HepG2 (cell line): ENCODE results near the gene RNASE8. TPM values are rescaled to one million over a fixed set of nuclear protein-coding genes. Genes with fewer than 3 reads are reported as not detected.

Experiments
- CHD2 ChIP-seq: IDR thresholded peaks from 2 replicates; pipeline ENCODE4 v1.6.1; 2011; ENCODE audit warnings: low read depth, low read length, improper control_type of control experiment
- CHD4 ChIP-seq: fragments of 200-600 bp; sonication (generic); IDR thresholded peaks from 2 replicates; pipeline ENCODE4 v1.7.0; 2017; ENCODE audit warnings: mild to moderate bottlenecking, low read length, borderline replicate concordance
- CREB3 ChIP-seq: sonication (generic); formaldehyde crosslinking; IDR thresholded peaks from 2 replicates; pipeline ENCODE4 v1.5.0; 2020; ENCODE audit warnings: missing genetic modification reagents
- FOXP1 ChIP-seq, 2 experiments: fragments of 450-650 bp in 1 of 2; IDR thresholded peaks; 2 replicates each; pipeline ENCODE4 v1.6.1; 2017 to 2018; ENCODE audit warnings: antibody characterized with exemption in 1 of 2
- ISL2 ChIP-seq: sonication (generic); formaldehyde crosslinking; IDR thresholded peaks from 2 replicates; pipeline ENCODE4 v1.5.0; 2020; ENCODE audit warnings: missing genetic modification reagents
- JUND ChIP-seq: sonication (generic); formaldehyde crosslinking; IDR thresholded peaks from 2 replicates; pipeline ENCODE4 v1.8.0; 2022; ENCODE audit warnings: mild to moderate bottlenecking, missing genetic modification reagents
- MTA3 ChIP-seq: sonication (generic); formaldehyde crosslinking; IDR thresholded peaks from 2 replicates; pipeline ENCODE4 v1.4.0; 2020; ENCODE audit warnings: missing genetic modification reagents
- MTF2 ChIP-seq: sonication (generic); formaldehyde crosslinking; IDR thresholded peaks from 2 replicates; pipeline ENCODE4 v1.5.0; 2020; ENCODE audit warnings: missing genetic modification reagents, borderline replicate concordance
- MYPOP ChIP-seq: sonication (generic); formaldehyde crosslinking; IDR thresholded peaks from 2 replicates; pipeline ENCODE4 v1.8.1; 2023; ENCODE audit warnings: mild to moderate bottlenecking, moderate library complexity, missing genetic modification reagents
- PCBP1 ChIP-seq: fragments of 200-400 bp; formaldehyde crosslinking; IDR thresholded peaks from 2 replicates; pipeline ENCODE4 v1.6.1; 2017; ENCODE audit warnings: mild to moderate bottlenecking, low read depth, low read length, borderline replicate concordance
- PTBP1 ChIP-seq: fragments of 200-400 bp; formaldehyde crosslinking; IDR thresholded peaks from 2 replicates; pipeline ENCODE4 v1.6.1; 2018; ENCODE audit warnings: low read length, low read depth; ENCODE audit not compliant: poor library complexity, severe bottlenecking
- SMARCE1 ChIP-seq: fragments of 450-650 bp; IDR thresholded peaks from 2 replicates; pipeline ENCODE4 v1.6.1; 2017; ENCODE audit warnings: borderline replicate concordance
- SNAPC5 ChIP-seq: sonication (generic); formaldehyde crosslinking; IDR thresholded peaks from 2 replicates; pipeline ENCODE4 v1.8.1; 2023; ENCODE audit warnings: mild to moderate bottlenecking, missing genetic modification reagents, borderline replicate concordance
- SRSF1 ChIP-seq: fragments of 200-400 bp; formaldehyde crosslinking; optimal IDR thresholded peaks from 2 replicates; pipeline ENCODE3; 2017; ENCODE audit warnings: mild to moderate bottlenecking, low read depth, low read length, moderate library complexity
- TMF1 ChIP-seq: sonication (generic); formaldehyde crosslinking; IDR thresholded peaks from 2 replicates; pipeline ENCODE4 v1.8.1; 2022; ENCODE audit warnings: low read depth, missing genetic modification reagents
- YY1 ChIP-seq: IDR thresholded peaks from 2 replicates; pipeline ENCODE4 v1.6.1; 2011; ENCODE audit warnings: low read length, low read depth, moderate library complexity, mild to moderate bottlenecking; ENCODE audit not compliant: insufficient read depth, insufficient replicate concordance
- ZBTB44 ChIP-seq: sonication (generic); formaldehyde crosslinking; IDR thresholded peaks from 2 replicates; pipeline ENCODE4 v1.4.0; 2020; ENCODE audit warnings: missing genetic modification reagents
- ZFAT ChIP-seq: sonication (generic); formaldehyde crosslinking; conservative IDR thresholded peaks from 2 replicates; pipeline ENCODE4 v1.8.1; 2023; ENCODE audit warnings: missing genetic modification reagents, inconsistent platforms
- ZNF296 ChIP-seq: sonication (generic); formaldehyde crosslinking; conservative IDR thresholded peaks from 2 replicates; pipeline ENCODE4 v1.5.0; 2020; ENCODE audit warnings: mild to moderate bottlenecking, missing genetic modification reagents
- ZNF512 ChIP-seq: sonication (generic); formaldehyde crosslinking; IDR thresholded peaks from 2 replicates; pipeline ENCODE4 v1.4.0; 2020; ENCODE audit warnings: mild to moderate bottlenecking, missing genetic modification reagents
- ZNF629 ChIP-seq: sonication (generic); formaldehyde crosslinking; conservative IDR thresholded peaks from 2 replicates; pipeline ENCODE4 v1.5.0; 2020; ENCODE audit warnings: missing genetic modification reagents
- ZNF691 ChIP-seq: sonication (generic); formaldehyde crosslinking; IDR thresholded peaks from 2 replicates; pipeline ENCODE4 v1.4.0; 2020; ENCODE audit warnings: missing genetic modification reagents, low read depth, mild to moderate bottlenecking, borderline replicate concordance
- ZSCAN12 ChIP-seq: sonication (generic); formaldehyde crosslinking; IDR thresholded peaks from 2 replicates; pipeline ENCODE4 v1.9.0; 2021; ENCODE audit warnings: mild to moderate bottlenecking, missing genetic modification reagents
- ZSCAN20 ChIP-seq: sonication (generic); formaldehyde crosslinking; IDR thresholded peaks from 2 replicates; pipeline ENCODE4 v1.4.0; 2020; ENCODE audit warnings: missing genetic modification reagents, mild to moderate bottlenecking, borderline replicate concordance
- ZSCAN22 ChIP-seq: sonication (generic); formaldehyde crosslinking; IDR thresholded peaks from 2 replicates; pipeline ENCODE4 v1.4.0; 2020; ENCODE audit warnings: mild to moderate bottlenecking, missing genetic modification reagents
- polyA plus RNA-seq, 8 experiments: library from polyadenylated mRNA; depleted of rRNA in 3 of 8; stranded (reverse) in 7 of 8; unstranded in 1 of 8; fragments of >200 nt; fragmentation: Illumina TruSeq in 4 of 8; extraction: Trizol in 4 of 8; gene quantifications; 2 replicates each; pipeline versions ENCODE4 v1.2.1 to v1.2.3, GENCODE V29; 2011 to 2016; ENCODE audit warnings: low read depth in 4 of 8, missing spikeins in 1 of 8, mixed read lengths in 1 of 8; ENCODE audit not compliant: insufficient read depth in 1 of 8
- total RNA-seq, 5 experiments: library from RNA; depleted of rRNA; stranded (reverse); fragments of >200 nt; fragmentation: Illumina TruSeq; extraction: Trizol; gene quantifications; 2 replicates each; pipeline ENCODE4 v1.2.3, GENCODE V29; 2016; ENCODE audit warnings: low read depth in 1 of 5

The RNASE8 gene
- total and polyA plus RNA-seq, 2 of the 13 experiments (the other 11 are each of a cell fraction or from before 2014, with no cell fraction given) = not detected

GRCh38 chr14:21043974-21044618 lies 13.5 kb upstream of the RNASE8 start (continued):
- TF ChIP-seq ZNF512 = no peak
- TF ChIP-seq ISL2 (CRISPR knock-in tag) = no peak
- TF ChIP-seq ZSCAN20 (CRISPR knock-in tag) = no peak
- TF ChIP-seq CREB3 = no peak
- TF ChIP-seq PTBP1 = no peak
- no peak for TF ChIP-seq FOXP1 (IDR thresholded peaks at IDR 0.05)
- no peak; the same call in 1 of the 2 replicates for TF ChIP-seq FOXP1 (CRISPR knock-in tag; IDR thresholded peaks at IDR 0.05)
- TF ChIP-seq ZSCAN22 (CRISPR knock-in tag) = no peak
- no peak for TF ChIP-seq SMARCE1
- no peak for TF ChIP-seq SRSF1
- TF ChIP-seq MYPOP = no peak
- TF ChIP-seq TMF1 (CRISPR knock-in tag) = no peak
- peak; percentile 97; the same call in 1 of the 2 replicates for TF ChIP-seq CHD4
- TF ChIP-seq CHD2 = no peak
- no peak for TF ChIP-seq PCBP1
- no peak for TF ChIP-seq ZNF629 (CRISPR knock-in tag)
- no peak for TF ChIP-seq YY1
- no peak for TF ChIP-seq JUND (CRISPR knock-in tag)
- TF ChIP-seq ZBTB44 (CRISPR knock-in tag) = no peak
- TF ChIP-seq ZSCAN12 (CRISPR knock-in tag) = no peak
- no peak for TF ChIP-seq ZNF296 (CRISPR knock-in tag)
- TF ChIP-seq MTF2 = no peak
- no peak for TF ChIP-seq MTA3 (CRISPR knock-in tag)
- no peak for TF ChIP-seq SNAPC5 (CRISPR knock-in tag)
- TF ChIP-seq ZNF691 = no peak
- TF ChIP-seq ZFAT (CRISPR knock-in tag) = no peak
